ENCODE measurements around the gene HPSE. TPM values are rescaled to one million over a fixed set of nuclear protein-coding genes. Genes with fewer than 3 reads are reported as not detected.

HPSE gene
- total RNA-seq, 2 donors from 2014 or later = 0.82 to 1.5 TPM

DNA sequence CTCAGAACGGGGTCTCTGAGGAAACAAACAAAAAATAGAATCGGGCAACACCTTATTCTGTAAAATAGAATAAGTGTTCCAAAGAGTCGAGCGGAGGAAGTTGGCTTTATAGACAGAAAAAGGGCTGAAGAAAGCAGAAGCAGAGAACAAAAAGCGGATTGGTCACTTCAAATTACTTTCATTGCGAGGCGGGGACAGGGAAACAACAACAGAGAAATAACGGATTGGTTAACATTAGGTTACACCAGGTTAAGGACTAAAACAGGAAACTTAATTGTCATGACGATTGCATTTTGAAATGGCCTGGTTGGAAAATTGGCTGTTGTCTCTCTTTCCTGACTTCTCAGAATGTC lies 49.6 kb downstream of the HPSE start:
- TF ChIP-seq POLR2A (IDR thresholded peaks at IDR 0.05) (no peak), CTCF (IDR thresholded peaks at IDR 0.05) (no peak), POLR2AphosphoS5 (IDR thresholded peaks at IDR 0.05) (no peak)
- WGBS = under 1% methylated on average over 9 of the region's 9 CpGs
- Histone ChIP-seq H3K9me3 (no peaks in the 10 kb centered on the region), H3K27me3 (replicated peaks; ENCODE audit: insufficient read depth) (no peaks in the 10 kb centered on the region), H3K4me3 (peak overlapping the region; percentile 66 to 71), H3K27ac (peak overlapping the region; percentile 93 to 95), H3K4me1 (replicated peaks) (peaks cover 4% of the 10 kb centered on the region), H3K36me3 (no peaks in the 10 kb centered on the region)
- intact Hi-C loops (cut with DNase I) = loop anchor here (2.0 to 10.0 kb wide), 2 partner anchors 170 to 350 kb away; partner anchors contain the start of gene HELQ
- DNase-seq (ENCODE audit: low spot score) = no peak

- WGBS = under 1% methylated on average over 52 of the region's 76 CpGs
These were observed 50.2 kb downstream of the HPSE start, which contains the start of gene COQ2 for GRCh38 chr4:83284193-83285054. TSS of gene COQ2 (minus strand) at chr4:83284798. CDS start at chr4:83284764, 34 bp downstream.

DNA sequence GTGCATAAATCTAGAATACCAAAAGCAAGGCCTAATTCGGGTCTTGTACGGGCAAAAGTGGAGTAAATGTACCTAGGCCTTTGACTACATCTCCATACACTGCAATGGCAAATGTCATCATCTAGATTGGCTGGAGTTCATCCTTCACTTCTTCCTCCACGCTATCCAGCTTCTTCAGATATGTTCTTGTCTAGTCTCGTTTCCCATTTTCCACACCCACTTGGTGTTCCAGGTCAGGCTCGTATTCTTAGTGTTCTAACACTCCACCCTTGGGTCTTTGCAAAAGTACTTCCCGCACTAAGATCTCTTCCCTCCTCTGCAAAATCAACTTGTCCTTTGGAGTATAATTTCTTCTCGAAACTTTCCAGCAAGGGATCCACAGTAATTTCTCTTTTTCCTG lies 51.5 kb downstream of the HPSE start:
- intact Hi-C loops (cut with DNase I) = loop anchor here (5.0 to 10.0 kb wide), 3 partner anchors 352 to 911 kb away; partner anchors contain the start of genes HNRNPD and THAP9
- H3K36me3 ChIP-seq = no peaks in the 10 kb centered on the region
- peaks cover 4% of the 10 kb centered on the region for H3K4me1 ChIP-seq (replicated peaks)
- DNase-seq (ENCODE audit: low spot score) = no peak
- no peaks in the 10 kb centered on the region for H3K9me3 ChIP-seq
- H3K27me3 ChIP-seq (replicated peaks; ENCODE audit: insufficient read depth) = no peaks in the 10 kb centered on the region
- no peak for TF ChIP-seq CTCF (IDR thresholded peaks at IDR 0.05)
- no peak for TF ChIP-seq POLR2AphosphoS5 (IDR thresholded peaks at IDR 0.05)
- no peak for TF ChIP-seq POLR2A (IDR thresholded peaks at IDR 0.05)
- WGBS = 89% methylated on average over 7 of the region's 7 CpGs
- H3K4me3 ChIP-seq = no peak overlapping the region
- no peak overlapping the region for H3K27ac ChIP-seq

More at GRCh38 chr4:83284193-83285054, 50.2 kb downstream of the HPSE start, which contains the start of gene COQ2:
- H3K4me3 ChIP-seq = peak within 1 kb of the TSS; percentile 66 to 71
- peak within 1 kb of the TSS; percentile 93 to 95 for H3K27ac ChIP-seq
- intact Hi-C loops (cut with DNase I) = loop anchor here (2.0 to 10.0 kb wide), 4 partner anchors 170 to 912 kb away; partner anchors contain the start of genes HELQ, HNRNPD and THAP9
- TF ChIP-seq POLR2A (IDR thresholded peaks at IDR 0.05) (peak; percentile 61), CTCF (IDR thresholded peaks at IDR 0.05) (peak in 3 of 4 experiments; percentile 40 to 65 (median 54)), POLR2AphosphoS5 (IDR thresholded peaks at IDR 0.05) (peak; percentile 74)
- peaks cover 4% of the 10 kb centered on the region for H3K4me1 ChIP-seq (replicated peaks)
- no peaks in the 10 kb centered on the region for H3K36me3 ChIP-seq
- no peaks in the 10 kb centered on the region for H3K27me3 ChIP-seq (replicated peaks; ENCODE audit: insufficient read depth)
- H3K9me3 ChIP-seq = no peaks in the 10 kb centered on the region
- DNase-seq (ENCODE audit: low spot score) = peak; percentile 93

- intact Hi-C loops (cut with DNase I) = loop anchor here (5.0 to 10.0 kb wide), 3 partner anchors 353 to 910 kb away; partner anchors contain the start of genes HNRNPD and THAP9
- TF ChIP-seq CTCF (IDR thresholded peaks at IDR 0.05) (peak; percentile 31 to 79 (median 56)), POLR2A (IDR thresholded peaks at IDR 0.05) (no peak), POLR2AphosphoS5 (IDR thresholded peaks at IDR 0.05) (peak; percentile 7)
- 36% methylated on average over 4 of the region's 4 CpGs for WGBS
- H3K4me1 ChIP-seq (replicated peaks) = peaks cover 4% of the 10 kb centered on the region
- DNase-seq (ENCODE audit: low spot score) = peak; percentile 20
- no peaks in the 10 kb centered on the region for H3K27me3 ChIP-seq (replicated peaks; ENCODE audit: insufficient read depth)
- H3K36me3 ChIP-seq = no peaks in the 10 kb centered on the region
- no peaks in the 10 kb centered on the region for H3K9me3 ChIP-seq
- H3K27ac ChIP-seq = no peak overlapping the region
- H3K4me3 ChIP-seq = no peak overlapping the region
These were observed 52.6 kb downstream of the HPSE start for GRCh38 chr4:83282049-83282535.
